Transverse colon (tissue), 4 donors: ENCODE measurements around the gene PDGFC. TPM values are rescaled to one million over a fixed set of nuclear protein-coding genes. Genes with fewer than 3 reads are reported as not detected.

ENCODE experiments used
- DNase-seq: peaks from one replicate; pipeline ENCODE4 v3.0.0-alpha.2; 2019
- H3K27ac ChIP-seq, 4 donors: fragments of 200-600 bp; sonication (generic); 2 replicates each; pipeline ENCODE4 v1.5.1; 2016 to 2018; ENCODE audit warnings: inconsistent platforms in 4 of 4
- H3K27me3 ChIP-seq: fragments of 200-600 bp; sonication (generic); 2 replicates; pipeline ENCODE4 v1.5.1; 2017; ENCODE audit warnings: inconsistent platforms
- H3K36me3 ChIP-seq, 4 donors: fragments of 200-600 bp; sonication (generic); 2 replicates each; pipeline ENCODE4 v1.5.1; 2017 to 2019; ENCODE audit warnings: inconsistent platforms in 4 of 4
- H3K4me1 ChIP-seq, 4 donors: fragments of 200-600 bp; sonication (generic); 2 replicates each; pipeline ENCODE4 v1.5.1; 2017 to 2020; ENCODE audit warnings: inconsistent platforms in 4 of 4
- H3K4me3 ChIP-seq, 4 donors: fragments of 200-600 bp; sonication (generic); 1 replicate in 1 of 4; 2 replicates in 3 of 4; pipeline versions ENCODE4 v1.5.1 to v1.6.1; 2017 to 2019; ENCODE audit warnings: inconsistent platforms in 4 of 4
- H3K9me3 ChIP-seq, 2 donors: fragments of 200-600 bp; sonication (generic); 2 replicates each; pipeline ENCODE4 v1.5.1; 2017 to 2019; ENCODE audit warnings: inconsistent platforms in 2 of 2
- EP300 ChIP-seq: sonication (generic); formaldehyde crosslinking; IDR thresholded peaks from one replicate; pipeline ENCODE4 v1.6.1; 2017; ENCODE audit warnings: antibody characterized with exemption, low read depth
- POLR2A ChIP-seq: fragments of 450-650 bp; IDR thresholded peaks from one replicate; pipeline ENCODE4 v1.6.1; 2016; ENCODE audit warnings: antibody characterized with exemption, mild to moderate bottlenecking, moderate library complexity
- POLR2AphosphoS5 ChIP-seq, 3 donors: sonication (generic); formaldehyde crosslinking; IDR thresholded peaks; one replicate each; pipeline ENCODE4 v1.6.1; 2016; ENCODE audit warnings: antibody characterized with exemption in 3 of 3
- WGBS, 2 donors: methylation state at CpG; one replicate each; pipeline ENCODE4 v1.1.5; 2018; ENCODE audit warnings: low coverage in 1 of 2; 5-methylcytosine and 5-hydroxymethylcytosine counted together
- in situ Hi-C, 4 donors: fragments of 200-750 bp; cut with MboI; loops; one replicate each; pipeline versions ENCODE4 v1.15.0 to v1.15.1; 2017; ENCODE audit warnings: low sequenced_read_pairs in 3 of 4, low pct_ligation_motif_present in 1 of 4, low pct_unique_long_range_greater_than_20kb in 1 of 4
- intact Hi-C: fragments of 100-400 bp; cut with DNase I; formaldehyde crosslinking; loops from one replicate; pipeline ENCODE4 v1.15.1; 2023; ENCODE audit warnings: low total_unique reads
- total RNA-seq, 4 donors: library from RNA; depleted of rRNA; stranded (reverse); fragments of >200 nt; gene quantifications; one replicate each; pipeline ENCODE4 v1.1.0, GENCODE V29; 2016
- TF ChIP-seq, protein P1 (sequence below), 5 experiments: fragments of 200-600 bp in 3 of 5; fragments of 450-650 bp in 2 of 5; sonication (generic) in 3 of 5; IDR thresholded peaks; 1 replicate in 2 of 5; 2 replicates in 3 of 5; pipeline ENCODE4 v1.5.1; 2016 to 2017; ENCODE audit warnings: antibody characterized with exemption in 5 of 5, inconsistent platforms in 3 of 5, mild to moderate bottlenecking in 2 of 5, moderate library complexity in 1 of 5

Gene PDGFC
- total RNA-seq, 4 donors from 2014 or later, result 0.40 to 20.6 (median 7.5) TPM

DNA sequence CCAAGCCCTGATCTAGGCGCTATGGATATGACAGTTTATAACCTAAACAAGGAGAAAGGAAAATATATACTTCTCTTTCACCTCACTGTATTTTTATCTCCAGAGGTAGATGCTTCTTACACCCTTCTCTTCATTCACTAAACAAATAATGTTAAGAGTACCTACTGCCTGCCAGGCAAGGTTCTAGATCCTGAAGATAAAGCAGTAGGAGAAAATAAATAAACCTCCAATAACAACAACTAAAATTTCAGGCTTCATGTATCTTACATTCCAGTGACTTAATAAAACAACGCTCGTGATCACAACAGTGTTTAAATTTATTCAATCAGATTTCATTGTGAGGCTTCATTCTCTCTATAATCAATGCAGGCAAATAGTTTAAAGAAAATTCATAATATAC, 20.7 kb downstream of the PDGFC start:
- intact Hi-C loops (no loop called here), in situ Hi-C loops (loop anchor here in 1 of 4 donors (25.0 kb wide), 1 partner anchor 989 kb away; the partner anchor contains the start of gene CTSO)
- 85% methylated on average over 3 of the region's 3 CpGs for WGBS, 2 donors
- Histone ChIP-seq H3K27ac (peak overlapping the region in 1 of 4 donors; percentile 27), H3K9me3 (no peaks in the 10 kb centered on the region), H3K4me1 (peaks cover 0 to 39% (median 11%) of the 10 kb centered on the region in 4 donors), H3K4me3 (no peak overlapping the region), H3K36me3 (no peaks in the 10 kb centered on the region), H3K27me3 (no peaks in the 10 kb centered on the region)
- TF ChIP-seq POLR2AphosphoS5 (IDR thresholded peaks at IDR 0.05), result no peak
- TF ChIP-seq POLR2A, result no peak
- TF ChIP-seq EP300, result no peak
- TF ChIP-seq, protein P1, sequence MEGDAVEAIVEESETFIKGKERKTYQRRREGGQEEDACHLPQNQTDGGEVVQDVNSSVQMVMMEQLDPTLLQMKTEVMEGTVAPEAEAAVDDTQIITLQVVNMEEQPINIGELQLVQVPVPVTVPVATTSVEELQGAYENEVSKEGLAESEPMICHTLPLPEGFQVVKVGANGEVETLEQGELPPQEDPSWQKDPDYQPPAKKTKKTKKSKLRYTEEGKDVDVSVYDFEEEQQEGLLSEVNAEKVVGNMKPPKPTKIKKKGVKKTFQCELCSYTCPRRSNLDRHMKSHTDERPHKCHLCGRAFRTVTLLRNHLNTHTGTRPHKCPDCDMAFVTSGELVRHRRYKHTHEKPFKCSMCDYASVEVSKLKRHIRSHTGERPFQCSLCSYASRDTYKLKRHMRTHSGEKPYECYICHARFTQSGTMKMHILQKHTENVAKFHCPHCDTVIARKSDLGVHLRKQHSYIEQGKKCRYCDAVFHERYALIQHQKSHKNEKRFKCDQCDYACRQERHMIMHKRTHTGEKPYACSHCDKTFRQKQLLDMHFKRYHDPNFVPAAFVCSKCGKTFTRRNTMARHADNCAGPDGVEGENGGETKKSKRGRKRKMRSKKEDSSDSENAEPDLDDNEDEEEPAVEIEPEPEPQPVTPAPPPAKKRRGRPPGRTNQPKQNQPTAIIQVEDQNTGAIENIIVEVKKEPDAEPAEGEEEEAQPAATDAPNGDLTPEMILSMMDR (IDR thresholded peaks at IDR 0.05), result no peak
- DNase-seq, result no peak

DNA sequence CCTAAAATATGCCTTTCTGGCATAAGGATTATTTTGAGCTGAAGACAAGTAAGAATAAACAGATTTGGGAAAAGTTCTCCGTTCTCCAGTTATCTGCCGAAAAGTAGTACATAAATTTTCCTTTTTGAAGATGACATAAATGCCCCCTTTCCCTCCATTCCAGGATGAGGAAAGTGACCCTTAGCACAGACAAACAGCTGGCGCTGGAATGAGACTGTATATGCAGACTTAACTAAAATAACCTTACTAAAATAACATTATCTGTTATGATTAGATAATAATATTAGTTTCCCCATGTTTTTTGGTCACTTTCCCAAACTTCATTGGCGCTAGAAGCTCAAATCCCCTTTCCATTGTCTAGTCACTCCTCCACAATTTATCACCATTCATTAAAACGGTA, 21.5 kb downstream of the PDGFC start:
- peaks cover 0 to 41% (median 13%) of the 10 kb centered on the region in 4 donors for H3K4me1 ChIP-seq
- no peak for DNase-seq
- H3K27me3 ChIP-seq, result no peaks in the 10 kb centered on the region
- TF ChIP-seq, protein P1 (IDR thresholded peaks at IDR 0.05), result no peak
- no peak for TF ChIP-seq POLR2AphosphoS5 (IDR thresholded peaks at IDR 0.05)
- TF ChIP-seq EP300, result no peak
- TF ChIP-seq POLR2A, result no peak
- H3K27ac ChIP-seq, result peak overlapping the region; percentile 28 to 62 (median 45)
- no peak overlapping the region for H3K4me3 ChIP-seq
- 71 to 84% methylated on average over 5 of the region's 5 CpGs for WGBS, 2 donors
- no peaks in the 10 kb centered on the region for H3K36me3 ChIP-seq
- no peaks in the 10 kb centered on the region for H3K9me3 ChIP-seq
- intact Hi-C loops, result no loop called here
- in situ Hi-C loops, result loop anchor here in 1 of 4 donors (25.0 kb wide), 1 partner anchor 988 kb away; the partner anchor contains the start of gene CTSO

DNA sequence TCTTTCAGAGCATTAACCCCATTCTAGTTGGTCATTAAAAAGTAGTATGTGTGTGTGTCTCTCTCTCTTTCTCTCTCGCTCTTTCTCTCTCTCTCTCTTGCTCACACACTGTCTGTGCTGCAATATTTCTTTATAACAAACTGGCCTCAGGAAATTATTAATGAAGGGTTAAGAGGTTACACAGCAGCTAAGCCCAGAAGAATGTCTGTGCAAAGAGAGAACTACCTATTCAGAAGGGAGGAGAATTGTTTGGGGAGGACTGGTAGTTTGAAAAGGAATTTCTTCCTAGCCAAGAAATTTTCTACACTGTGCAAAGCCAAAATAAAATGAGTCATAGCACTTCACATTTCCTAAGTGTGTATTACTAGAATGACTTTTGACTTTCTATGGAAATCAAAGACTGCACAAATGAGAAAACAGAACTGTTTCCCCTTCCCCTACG, 22.2 kb downstream of the PDGFC start:
- H3K36me3 ChIP-seq, result no peaks in the 10 kb centered on the region
- H3K27me3 ChIP-seq, result no peaks in the 10 kb centered on the region
- peak overlapping the region; percentile 28 to 62 (median 45) for H3K27ac ChIP-seq
- DNase-seq, result no peak
- peaks cover 0 to 41% (median 13%) of the 10 kb centered on the region in 4 donors for H3K4me1 ChIP-seq
- no peak overlapping the region for H3K4me3 ChIP-seq
- in situ Hi-C loops (no loop called here), intact Hi-C loops (no loop called here)
- WGBS, 2 donors, result 50 to 86% methylated on average over 2 of the region's 2 CpGs
- no peaks in the 10 kb centered on the region for H3K9me3 ChIP-seq
- TF ChIP-seq POLR2A, result no peak
- no peak for TF ChIP-seq EP300
- TF ChIP-seq, protein P1 (IDR thresholded peaks at IDR 0.05), result no peak
- TF ChIP-seq POLR2AphosphoS5 (IDR thresholded peaks at IDR 0.05), result no peak

DNA sequence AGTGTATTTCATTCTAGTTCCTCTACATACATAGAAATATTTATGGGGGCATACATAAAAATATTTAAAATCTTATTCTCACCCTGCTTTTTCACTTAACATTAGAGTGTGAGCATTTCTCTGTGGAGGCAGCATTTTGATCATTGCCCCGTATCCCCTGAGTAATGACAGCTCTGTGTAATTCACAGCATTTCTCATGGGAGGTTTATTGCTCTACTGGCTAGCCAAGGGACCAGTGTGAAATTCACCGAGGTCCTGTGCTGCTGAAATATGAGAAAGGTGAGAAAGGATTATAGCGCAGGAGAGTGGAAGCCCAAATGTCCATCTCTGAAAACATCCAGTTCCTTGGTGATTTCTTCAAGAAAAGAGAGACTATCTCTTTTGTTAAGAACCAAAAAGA, 22.9 kb downstream of the PDGFC start:
- DNase-seq, result no peak
- Histone ChIP-seq H3K9me3 (no peaks in the 10 kb centered on the region), H3K4me1 (peaks cover 0 to 41% (median 13%) of the 10 kb centered on the region in 4 donors), H3K36me3 (no peaks in the 10 kb centered on the region), H3K27ac (peak overlapping the region; percentile 1 to 62 (median 36)), H3K4me3 (no peak overlapping the region), H3K27me3 (no peaks in the 10 kb centered on the region)
- 66 to 100% methylated on average over 1 to 3 of the region's 3 CpGs for WGBS, 2 donors
- intact Hi-C loops (no loop called here), in situ Hi-C loops (no loop called here)
- TF ChIP-seq POLR2A, result no peak
- TF ChIP-seq POLR2AphosphoS5 (IDR thresholded peaks at IDR 0.05), result no peak
- TF ChIP-seq EP300, result no peak
- TF ChIP-seq, protein P1 (IDR thresholded peaks at IDR 0.05), result no peak
